Left kidney (tissue), 2 donors: ENCODE data around the gene PXYLP1. TPM values are rescaled to one million over a fixed set of nuclear protein-coding genes. Genes with fewer than 3 reads are reported as not detected.

Experiments used
- DNase-seq: peaks from one replicate; pipeline ENCODE4 v3.0.0-alpha.2; 2013
- polyA plus RNA-seq: library from polyadenylated mRNA; unstranded; fragments of 120-200 nt; gene quantifications from one replicate; pipeline ENCODE4 v1.2.1, GENCODE V29; 2013; ENCODE audit not compliant: insufficient read length

Gene PXYLP1
- polyA plus RNA-seq, 1 donor = 39.3 TPM

GRCh38 chr3:141246958-141247301, 15.3 kb downstream of the PXYLP1 start:
- no peak for DNase-seq

- no peak for DNase-seq
Measured at GRCh38 chr3:141248064-141248463, 16.4 kb downstream of the PXYLP1 start.

GRCh38 chr3:141249041-141249440, 17.4 kb downstream of the PXYLP1 start:
- DNase-seq = no peak

GRCh38 chr3:141250342-141250741, 18.7 kb downstream of the PXYLP1 start:
- DNase-seq = no peak

GRCh38 chr3:141250828-141251227, 19.2 kb downstream of the PXYLP1 start:
- no peak for DNase-seq

GRCh38 chr3:141253326-141253725, 21.7 kb downstream of the PXYLP1 start:
- no peak for DNase-seq

GRCh38 chr3:141253811-141254210, 22.2 kb downstream of the PXYLP1 start:
- DNase-seq = no peak

GRCh38 chr3:141255137-141255845, 23.7 kb downstream of the PXYLP1 start:
- no peak for DNase-seq

- DNase-seq = no peak
Measured at GRCh38 chr3:141255846-141256261, 24.2 kb downstream of the PXYLP1 start.

- no peak for DNase-seq
Measured at GRCh38 chr3:141256820-141257219, 25.2 kb downstream of the PXYLP1 start.

- no peak for DNase-seq
Measured at GRCh38 chr3:141257961-141258360, 26.3 kb downstream of the PXYLP1 start.

GRCh38 chr3:141258973-141259372, 27.3 kb downstream of the PXYLP1 start:
- no peak for DNase-seq

GRCh38 chr3:141259821-141260629, 28.4 kb downstream of the PXYLP1 start:
- DNase-seq = no peak

GRCh38 chr3:141260630-141260927, 29.0 kb downstream of the PXYLP1 start:
- no peak for DNase-seq

- DNase-seq = no peak
Measured at GRCh38 chr3:141261472-141262307, 30.1 kb downstream of the PXYLP1 start.

- DNase-seq = no peak
Measured at GRCh38 chr3:141262308-141262705, 30.7 kb downstream of the PXYLP1 start.

GRCh38 chr3:141266186-141266585, 34.6 kb downstream of the PXYLP1 start:
- no peak for DNase-seq

- no peak for DNase-seq
Measured at GRCh38 chr3:141266797-141267555, 35.4 kb downstream of the PXYLP1 start.

GRCh38 chr3:141267629-141268028, 36.0 kb downstream of the PXYLP1 start:
- DNase-seq = no peak

- DNase-seq = no peak
Measured at GRCh38 chr3:141268306-141268705, 36.7 kb downstream of the PXYLP1 start.

GRCh38 chr3:141268791-141269190, 37.2 kb downstream of the PXYLP1 start:
- no peak for DNase-seq

- DNase-seq = no peak
Measured at GRCh38 chr3:141269961-141270360, 38.3 kb downstream of the PXYLP1 start.
